Stimulated activated CD4-positive, alpha-beta T cell treated with anti-CD3 and anti-CD28 coated beads, Interleukin-12 subunit alpha, Interleukin-12 subunit beta, amount 100 ng/mL, for 4 hours (primary cell): Measurements from ENCODE around the gene CCDC88A.
"Not testable (repeated sequence)": the region's sequence is repeated elsewhere in the genome, so short reads cannot be mapped to it uniquely, and the experiment has no call there.

Experiments
- DNase-seq: peaks from one replicate; pipeline ENCODE4 v3.0.0-alpha.2; 2020

Gene CCDC88A

GRCh38 chr2:55301277-55301676 is 118.4 kb downstream of the CCDC88A start:
- DNase-seq, result no peak

- no peak for DNase-seq
Observed at GRCh38 chr2:55296393-55296792, 123.3 kb downstream of the CCDC88A start.

- DNase-seq, result no peak
Observed at GRCh38 chr2:55283083-55283482, 136.6 kb downstream of the CCDC88A start.

GRCh38 chr2:55282110-55282917 is 137.3 kb downstream of the CCDC88A start:
- DNase-seq, result peak; percentile 85

GRCh38 chr2:55280851-55281546 is 138.7 kb downstream of the CCDC88A start:
- not testable (repeated sequence) for DNase-seq

GRCh38 chr2:55279859-55280424 is 139.7 kb downstream of the CCDC88A start:
- not testable (repeated sequence) for DNase-seq

- DNase-seq, result not testable (repeated sequence)
Observed at GRCh38 chr2:55279214-55279835, 140.3 kb downstream of the CCDC88A start.

- DNase-seq, result no peak
Observed at GRCh38 chr2:55277310-55277709, 142.3 kb downstream of the CCDC88A start.

GRCh38 chr2:55274346-55274745 is 145.3 kb downstream of the CCDC88A start:
- DNase-seq, result not testable (repeated sequence)

- DNase-seq, result no peak
Observed at GRCh38 chr2:55269645-55269990, 150.0 kb downstream of the CCDC88A start.

GRCh38 chr2:55268907-55269644 is 150.6 kb downstream of the CCDC88A start, which contains the start of gene MTIF2:
Gene MTIF2, minus strand, starts transcription at chr2:55269231. Its CDS starts 5,373 bp downstream, at chr2:55263858.
- DNase-seq, result peak; percentile 86

- no peak for DNase-seq
Observed at GRCh38 chr2:55268288-55268906, 151.3 kb downstream of the CCDC88A start.

- not testable (repeated sequence) for DNase-seq
Observed at GRCh38 chr2:55259586-55259985, 160.1 kb downstream of the CCDC88A start.

GRCh38 chr2:55252832-55253231 is 166.8 kb downstream of the CCDC88A start:
- no peak for DNase-seq

- DNase-seq, result no peak
Observed at GRCh38 chr2:55247025-55247424, 172.6 kb downstream of the CCDC88A start.

- no peak for DNase-seq
Observed at GRCh38 chr2:55245411-55245810, 174.2 kb downstream of the CCDC88A start.

- DNase-seq, result no peak
Observed at GRCh38 chr2:55242617-55243016, 177.0 kb downstream of the CCDC88A start.

- not testable (repeated sequence) for DNase-seq
Observed at GRCh38 chr2:55241582-55241981, 178.1 kb downstream of the CCDC88A start.

GRCh38 chr2:55239656-55240222 is 179.9 kb downstream of the CCDC88A start:
- no peak for DNase-seq
